C4-2B (cell line): ENCODE results near the gene URB1.

Experiments
- H3K27ac ChIP-seq: fragments of 450-650 bp; 2 replicates; pipeline ENCODE4 v1.5.1; 2017
- ZFX ChIP-seq: fragments of 450-650 bp; IDR thresholded peaks from 2 replicates; pipeline ENCODE4 v1.6.1; 2017
- TF ChIP-seq, protein P1 (sequence below): fragments of 450-650 bp; conservative IDR thresholded peaks from 2 replicates; pipeline ENCODE4 v1.5.1; 2017; ENCODE audit warnings: mild to moderate bottlenecking

URB1 gene

GRCh38 chr21:32414579-32415358 lies 22.0 kb upstream of the URB1 start:
- H3K27ac ChIP-seq: no peak overlapping the region
- TF ChIP-seq, protein P1, sequence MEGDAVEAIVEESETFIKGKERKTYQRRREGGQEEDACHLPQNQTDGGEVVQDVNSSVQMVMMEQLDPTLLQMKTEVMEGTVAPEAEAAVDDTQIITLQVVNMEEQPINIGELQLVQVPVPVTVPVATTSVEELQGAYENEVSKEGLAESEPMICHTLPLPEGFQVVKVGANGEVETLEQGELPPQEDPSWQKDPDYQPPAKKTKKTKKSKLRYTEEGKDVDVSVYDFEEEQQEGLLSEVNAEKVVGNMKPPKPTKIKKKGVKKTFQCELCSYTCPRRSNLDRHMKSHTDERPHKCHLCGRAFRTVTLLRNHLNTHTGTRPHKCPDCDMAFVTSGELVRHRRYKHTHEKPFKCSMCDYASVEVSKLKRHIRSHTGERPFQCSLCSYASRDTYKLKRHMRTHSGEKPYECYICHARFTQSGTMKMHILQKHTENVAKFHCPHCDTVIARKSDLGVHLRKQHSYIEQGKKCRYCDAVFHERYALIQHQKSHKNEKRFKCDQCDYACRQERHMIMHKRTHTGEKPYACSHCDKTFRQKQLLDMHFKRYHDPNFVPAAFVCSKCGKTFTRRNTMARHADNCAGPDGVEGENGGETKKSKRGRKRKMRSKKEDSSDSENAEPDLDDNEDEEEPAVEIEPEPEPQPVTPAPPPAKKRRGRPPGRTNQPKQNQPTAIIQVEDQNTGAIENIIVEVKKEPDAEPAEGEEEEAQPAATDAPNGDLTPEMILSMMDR: peak; percentile 34
- TF ChIP-seq ZFX: no peak

DNA sequence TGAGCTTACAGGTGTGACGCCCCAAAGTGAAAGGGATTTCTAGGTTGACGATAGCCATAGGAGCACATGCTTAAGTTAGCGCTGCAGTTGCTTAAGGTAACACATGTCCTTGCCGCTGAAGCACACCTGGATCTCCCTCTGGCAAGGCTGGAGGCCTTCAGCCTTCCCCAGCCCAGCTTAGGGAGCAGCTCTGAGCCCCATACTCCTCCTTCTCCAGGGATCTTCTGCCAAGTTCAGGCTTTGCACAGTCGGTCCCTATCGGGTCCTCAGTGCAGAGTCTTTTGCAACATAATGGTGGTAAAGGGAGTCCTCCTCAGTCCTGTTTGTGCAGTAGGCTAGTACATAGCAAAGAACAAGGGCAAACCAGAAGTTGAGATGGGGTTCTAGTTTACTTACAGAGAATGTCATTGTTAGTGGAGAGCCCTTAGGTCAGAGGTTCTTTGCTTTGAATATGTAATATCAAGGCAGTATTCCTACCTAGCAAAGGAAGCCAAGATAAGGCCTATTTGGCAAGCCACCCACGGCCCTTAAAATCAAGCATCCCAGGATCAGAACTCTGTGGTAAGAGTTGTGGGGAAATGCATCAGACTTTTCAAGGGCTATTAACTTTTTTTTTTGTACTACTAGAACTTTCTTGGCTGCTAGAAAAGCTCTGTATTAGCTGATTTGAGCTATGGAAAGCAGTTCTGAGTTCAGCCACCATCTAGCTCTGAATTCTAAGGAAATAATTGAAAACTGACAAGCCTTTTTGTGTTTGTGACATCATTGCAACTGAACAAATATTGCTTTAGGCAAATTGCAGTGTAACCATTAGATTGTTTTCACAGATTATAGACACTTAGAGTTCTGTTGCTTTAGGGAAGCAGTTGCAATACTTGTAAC lies 21.1 kb upstream of the URB1 start:
- TF ChIP-seq ZFX: no peak
- TF ChIP-seq, protein P1: no peak
- peak overlapping the region; percentile 85 for H3K27ac ChIP-seq

- no peak for TF ChIP-seq ZFX
- TF ChIP-seq, protein P1: no peak
- H3K27ac ChIP-seq: peak overlapping the region; percentile 85
Measured at GRCh38 chr21:32413015-32413504, 20.2 kb upstream of the URB1 start.

GRCh38 chr21:32412162-32413014 lies 19.6 kb upstream of the URB1 start, which contains the start of gene EVA1C:
TSS of gene EVA1C (plus strand) at chr21:32412706. CDS start at chr21:32412854, 148 bp downstream.
- no peak for TF ChIP-seq ZFX
- TF ChIP-seq, protein P1: peak; percentile 45
- H3K27ac ChIP-seq: peak within 1 kb of the TSS; percentile 85

DNA sequence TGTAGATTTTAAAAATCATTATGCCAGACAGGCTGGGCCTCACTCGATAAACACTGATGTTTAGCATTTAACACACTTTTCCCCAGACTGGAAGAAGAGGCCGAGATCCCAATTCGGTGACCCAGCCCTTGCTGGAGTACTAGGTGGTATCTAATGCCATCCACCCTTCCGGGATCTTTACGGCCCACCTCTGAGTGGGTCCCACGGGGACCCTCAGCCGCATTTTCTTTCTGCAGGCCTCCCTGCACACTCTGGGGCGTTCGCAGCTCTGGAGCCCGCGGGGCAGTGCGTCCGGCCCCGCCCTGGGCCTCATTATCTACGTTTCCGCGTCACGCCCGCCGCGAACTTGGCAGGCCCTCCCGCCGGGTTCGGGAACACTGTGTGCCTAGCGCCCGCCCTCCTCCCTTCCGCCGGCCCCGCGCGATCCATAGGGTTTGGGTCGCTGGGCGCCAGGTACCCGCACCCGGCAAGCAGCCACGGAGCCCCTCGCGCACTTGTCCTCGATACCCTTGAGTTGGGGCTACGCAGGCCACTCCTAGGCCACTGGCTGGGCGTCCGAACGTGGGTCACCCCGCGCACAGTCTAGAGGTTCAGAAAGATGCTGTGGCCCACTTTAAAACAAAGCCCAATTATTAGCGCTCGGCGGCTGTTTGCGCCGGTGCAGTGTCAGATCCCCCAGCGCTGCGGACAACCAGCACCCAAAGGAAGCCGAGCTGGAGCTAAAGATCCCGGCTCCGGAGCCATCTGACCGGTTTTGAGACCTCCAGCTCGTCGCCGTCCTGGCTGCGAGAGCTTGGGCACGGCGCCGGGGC lies 18.7 kb upstream of the URB1 start:
- peak overlapping the region; percentile 85 for H3K27ac ChIP-seq
- no peak for TF ChIP-seq ZFX
- TF ChIP-seq, protein P1: no peak

- peak overlapping the region; percentile 85 for H3K27ac ChIP-seq
- TF ChIP-seq, protein P1: no peak
- no peak for TF ChIP-seq ZFX
Measured at GRCh38 chr21:32410916-32411315, 18.1 kb upstream of the URB1 start.
